Gastroesophageal sphincter (tissue), 3 donors: ENCODE data around the gene LIPT1.

Experiments
- EP300 ChIP-seq: sonication (generic); formaldehyde crosslinking; IDR thresholded peaks from one replicate; pipeline ENCODE4 v1.6.1; 2017; ENCODE audit warnings: antibody characterized with exemption, mild to moderate bottlenecking
- POLR2A ChIP-seq, 2 donors: fragments of 450-650 bp; IDR thresholded peaks; one replicate each; pipeline ENCODE4 v1.6.1; 2017; ENCODE audit warnings: antibody characterized with exemption in 2 of 2, mild to moderate bottlenecking in 2 of 2, moderate library complexity in 1 of 2
- POLR2AphosphoS5 ChIP-seq: sonication (generic); formaldehyde crosslinking; IDR thresholded peaks from one replicate; pipeline ENCODE4 v1.6.1; 2017; ENCODE audit warnings: antibody characterized with exemption
- TF ChIP-seq, protein P1 (sequence below), 4 experiments: fragments of 200-600 bp in 2 of 4; fragments of 450-650 bp in 2 of 4; sonication (generic) in 1 of 4; IDR thresholded peaks; one replicate each; pipeline ENCODE4 v1.5.1; 2017 to 2019; ENCODE audit warnings: antibody characterized with exemption in 4 of 4, mild to moderate bottlenecking in 2 of 4, moderate library complexity in 2 of 4

DNA sequence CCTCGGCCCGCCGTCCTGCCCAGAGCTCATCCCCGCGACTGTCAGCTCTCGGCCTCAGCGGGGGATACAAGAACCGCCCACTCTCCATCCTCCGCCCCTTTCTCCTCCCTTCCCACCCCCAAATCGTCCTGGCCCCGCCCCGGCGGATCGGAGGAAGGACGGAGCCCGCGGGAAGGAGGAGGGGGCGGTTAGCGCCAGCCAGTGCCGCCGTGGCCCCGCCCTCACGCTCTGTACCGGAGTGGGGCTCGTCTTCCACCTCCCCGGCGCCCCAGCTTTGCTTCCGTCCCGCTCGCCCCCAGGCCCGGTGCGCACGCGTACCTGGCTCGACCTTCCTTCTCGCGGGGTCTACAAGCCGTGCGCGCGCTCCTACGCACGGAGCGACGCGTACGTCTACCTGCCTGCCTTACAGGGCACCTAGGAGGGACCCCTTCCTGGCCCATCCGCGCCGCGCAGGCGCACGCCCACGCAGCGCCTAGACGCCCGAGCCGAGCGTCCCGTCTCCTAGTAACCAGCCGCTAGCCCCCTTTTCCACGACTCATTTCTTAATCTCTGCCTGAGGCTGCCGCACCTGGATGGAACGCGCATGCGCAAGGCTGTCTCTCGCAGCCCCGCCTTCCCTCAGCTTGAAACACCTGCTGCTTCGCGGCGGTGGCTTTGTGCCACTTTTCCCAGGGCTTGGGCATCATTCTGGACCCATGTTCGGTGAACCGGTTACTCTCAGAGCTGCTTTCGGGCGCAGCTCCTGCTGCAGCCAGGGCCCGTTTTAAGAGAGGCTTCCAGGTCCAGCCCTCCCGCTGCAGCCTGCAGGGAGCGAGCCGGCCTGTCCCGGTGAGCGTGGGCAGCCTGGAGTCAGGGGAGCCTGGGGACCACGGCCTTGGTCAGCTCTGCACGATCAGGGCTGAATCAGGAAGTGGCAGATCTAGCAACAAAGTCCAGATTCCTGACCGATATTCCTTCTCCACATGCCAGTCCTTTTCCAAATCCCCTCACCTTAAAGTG lies 13.4 kb upstream of the LIPT1 start, which contains the start of gene C2orf15:
- TF ChIP-seq, protein P1, sequence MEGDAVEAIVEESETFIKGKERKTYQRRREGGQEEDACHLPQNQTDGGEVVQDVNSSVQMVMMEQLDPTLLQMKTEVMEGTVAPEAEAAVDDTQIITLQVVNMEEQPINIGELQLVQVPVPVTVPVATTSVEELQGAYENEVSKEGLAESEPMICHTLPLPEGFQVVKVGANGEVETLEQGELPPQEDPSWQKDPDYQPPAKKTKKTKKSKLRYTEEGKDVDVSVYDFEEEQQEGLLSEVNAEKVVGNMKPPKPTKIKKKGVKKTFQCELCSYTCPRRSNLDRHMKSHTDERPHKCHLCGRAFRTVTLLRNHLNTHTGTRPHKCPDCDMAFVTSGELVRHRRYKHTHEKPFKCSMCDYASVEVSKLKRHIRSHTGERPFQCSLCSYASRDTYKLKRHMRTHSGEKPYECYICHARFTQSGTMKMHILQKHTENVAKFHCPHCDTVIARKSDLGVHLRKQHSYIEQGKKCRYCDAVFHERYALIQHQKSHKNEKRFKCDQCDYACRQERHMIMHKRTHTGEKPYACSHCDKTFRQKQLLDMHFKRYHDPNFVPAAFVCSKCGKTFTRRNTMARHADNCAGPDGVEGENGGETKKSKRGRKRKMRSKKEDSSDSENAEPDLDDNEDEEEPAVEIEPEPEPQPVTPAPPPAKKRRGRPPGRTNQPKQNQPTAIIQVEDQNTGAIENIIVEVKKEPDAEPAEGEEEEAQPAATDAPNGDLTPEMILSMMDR (IDR thresholded peaks at IDR 0.05), result no peak
- TF ChIP-seq POLR2A (IDR thresholded peaks at IDR 0.05) (no peak), EP300 (no peak), POLR2AphosphoS5 (peak; percentile 28)
